HG03196 (cell line): ENCODE results near the gene PVR.
"Not testable (repeated sequence)": the region's sequence is repeated elsewhere in the genome, so short reads cannot be mapped to it uniquely, and the experiment has no call there.

Experiments used
- ATAC-seq: cut with Tn5 transposase; IDR thresholded peaks from one replicate; pipeline ENCODE4 v1.9.1; 2021; ENCODE audit not compliant: unreplicated experiment

PVR gene

DNA sequence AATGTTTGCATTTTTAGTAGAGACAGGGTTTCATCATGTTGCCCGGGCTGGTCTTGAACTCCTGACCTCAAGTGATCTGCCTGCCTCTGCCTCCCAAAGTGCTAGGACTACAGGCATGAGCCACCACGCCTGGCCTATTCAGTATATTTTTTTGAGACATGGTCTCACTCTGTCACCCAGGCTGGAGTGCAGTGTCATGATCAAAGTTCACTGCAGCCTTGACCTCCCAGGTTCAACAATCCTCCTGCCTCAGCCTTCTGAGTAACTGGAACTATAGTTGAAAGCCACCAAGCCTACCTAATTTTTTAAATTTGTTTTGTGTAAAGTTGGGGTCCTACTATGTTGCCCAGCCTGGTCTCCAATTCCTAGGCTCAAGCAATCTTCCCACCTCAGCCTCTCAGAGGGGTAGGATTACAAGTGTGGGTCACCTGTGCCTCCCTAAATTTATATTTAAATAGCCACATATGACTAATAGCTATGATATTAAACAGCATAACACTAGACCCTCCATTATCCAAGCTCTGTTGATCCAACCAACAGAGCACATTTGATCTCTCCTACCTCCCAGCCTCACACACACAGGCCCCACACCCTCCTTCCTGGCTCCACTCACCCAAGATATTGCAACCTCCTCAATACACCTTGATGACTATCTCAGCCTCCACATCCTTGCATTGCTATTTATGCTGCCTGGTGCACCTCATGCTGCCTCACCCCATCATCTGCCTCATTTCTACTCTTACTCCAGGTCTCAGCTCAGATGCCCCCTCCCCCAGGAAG is 25.5 kb downstream of the PVR start:
- ATAC-seq: no peak

DNA sequence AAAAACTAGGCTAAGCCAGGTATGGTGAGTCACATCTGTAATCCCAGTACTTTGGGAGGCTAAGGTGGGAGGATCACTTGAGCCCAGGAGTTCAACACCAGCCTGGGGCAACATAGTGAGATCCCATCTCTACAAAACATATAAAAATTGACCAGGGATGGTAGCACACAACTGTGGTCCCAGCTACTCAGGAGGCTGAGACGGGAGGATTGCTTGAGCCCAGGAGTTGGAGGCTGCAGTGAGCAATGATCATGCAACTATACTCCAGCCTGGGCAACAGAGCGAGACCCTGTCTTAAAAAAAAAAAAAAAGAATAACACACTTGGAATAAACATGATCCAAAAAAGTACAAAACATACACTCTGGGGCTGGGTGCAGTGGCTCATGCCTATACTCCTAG is 26.3 kb downstream of the PVR start:
- not testable (repeated sequence) for ATAC-seq

DNA sequence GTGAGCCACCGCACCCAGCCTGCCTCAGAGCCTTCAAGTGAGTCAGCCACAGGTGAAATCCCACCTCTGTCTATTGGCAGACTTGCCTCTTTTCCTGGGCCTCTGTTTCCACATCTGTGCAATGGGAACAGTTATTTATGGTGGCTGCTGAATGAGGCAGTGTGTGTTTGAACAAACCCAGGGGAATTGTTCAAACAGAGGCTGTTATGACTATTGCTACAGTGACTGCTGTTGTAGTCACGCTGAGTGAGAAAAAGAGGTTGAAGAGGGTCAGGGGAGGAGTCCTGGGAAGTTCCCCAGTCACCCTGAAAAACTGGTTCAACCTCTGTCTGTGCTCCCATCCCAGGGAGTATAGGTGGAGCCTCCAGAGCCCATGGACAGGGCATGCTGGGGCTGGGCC is 27.7 kb downstream of the PVR start, which contains the start of gene CEACAM19:
TSS of gene CEACAM19 (plus strand) at position 83 of the 400 bp plus-strand sequence. CDS start 450 bp downstream, outside the sequence.
- ATAC-seq: no peak

DNA sequence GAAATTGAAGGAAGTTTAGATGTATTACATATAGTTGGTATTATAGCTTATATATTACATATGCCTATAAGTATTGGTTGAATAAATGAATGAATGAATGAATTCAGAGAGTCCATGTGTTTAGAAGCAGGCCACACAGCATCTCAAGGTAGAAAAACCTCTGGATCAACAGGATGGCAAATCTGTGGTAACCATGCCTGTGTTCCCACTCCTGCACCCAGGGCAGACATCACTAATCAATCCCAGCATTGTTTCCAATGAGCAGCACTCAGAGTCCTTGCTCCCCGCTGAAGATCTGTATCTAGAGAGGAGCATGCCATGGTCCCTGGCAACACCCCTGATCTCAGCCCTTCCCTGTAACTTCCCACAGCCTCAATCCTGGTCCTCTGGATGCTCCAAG is 28.5 kb downstream of the PVR start:
- ATAC-seq: no peak

- no peak for ATAC-seq
Observed at GRCh38 chr19:44673510-44673909, 29.8 kb downstream of the PVR start.

- no peak for ATAC-seq
Observed at GRCh38 chr19:44675521-44675920, 31.8 kb downstream of the PVR start.

GRCh38 chr19:44677019-44677811 is 33.5 kb downstream of the PVR start:
- no peak for ATAC-seq

DNA sequence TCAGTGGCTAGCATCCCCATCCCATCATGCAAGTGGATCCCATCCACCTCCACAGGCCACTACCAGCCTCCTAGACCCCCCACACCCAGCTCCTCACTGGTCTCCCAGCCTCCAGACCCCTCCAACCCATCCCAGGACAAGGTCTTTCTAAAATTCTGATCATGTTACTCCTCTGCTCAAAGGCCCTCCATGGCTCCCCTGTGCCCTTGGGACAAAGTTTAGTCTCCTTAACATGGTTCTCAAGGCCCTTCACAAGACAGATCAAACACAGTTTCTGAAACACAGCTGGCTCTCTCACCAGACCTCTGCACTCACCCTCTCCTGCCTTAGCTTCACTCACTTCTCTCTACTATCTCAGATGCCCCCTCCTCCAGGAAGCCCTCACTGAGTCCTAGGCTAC is 36.8 kb downstream of the PVR start:
- ATAC-seq: no peak

DNA sequence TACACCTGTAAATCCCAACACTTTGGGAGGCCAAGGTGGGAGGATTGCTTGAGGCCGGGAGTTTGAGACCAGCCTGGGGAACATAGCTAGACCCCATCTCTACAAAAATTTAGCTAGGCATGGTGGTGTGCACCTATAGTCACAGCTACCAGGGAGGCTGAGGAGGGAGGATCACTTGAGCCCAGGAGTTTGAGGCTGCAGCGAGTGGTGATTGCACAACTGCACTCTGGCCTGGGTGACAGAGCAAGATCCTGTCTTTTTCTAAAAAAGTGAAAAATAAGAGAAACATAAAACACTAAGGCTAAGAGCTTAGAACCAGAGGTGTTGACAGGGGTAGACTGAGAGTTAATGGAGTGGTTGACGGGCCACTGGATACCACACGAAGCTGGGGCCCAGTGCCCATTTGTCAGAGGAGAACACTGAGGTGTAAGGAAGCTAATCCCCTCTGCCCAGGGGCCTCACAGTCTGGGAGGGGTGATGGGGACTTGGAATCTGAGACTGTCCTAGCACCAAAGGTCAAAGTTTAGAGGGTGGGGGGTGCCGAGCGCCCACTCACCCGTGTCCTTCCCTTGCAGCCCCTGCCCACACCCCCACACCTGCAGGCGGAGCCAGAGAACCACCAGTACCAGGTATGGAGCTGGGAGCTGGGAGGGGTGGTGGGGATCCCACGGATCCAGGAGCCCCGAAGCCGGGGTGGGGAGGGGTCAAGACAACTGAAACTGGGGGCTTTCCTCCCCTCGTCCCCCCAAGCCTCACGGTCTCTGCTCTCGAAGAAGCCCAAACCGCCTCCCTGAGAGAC is 38.5 kb downstream of the PVR start:
- ATAC-seq: no peak

DNA sequence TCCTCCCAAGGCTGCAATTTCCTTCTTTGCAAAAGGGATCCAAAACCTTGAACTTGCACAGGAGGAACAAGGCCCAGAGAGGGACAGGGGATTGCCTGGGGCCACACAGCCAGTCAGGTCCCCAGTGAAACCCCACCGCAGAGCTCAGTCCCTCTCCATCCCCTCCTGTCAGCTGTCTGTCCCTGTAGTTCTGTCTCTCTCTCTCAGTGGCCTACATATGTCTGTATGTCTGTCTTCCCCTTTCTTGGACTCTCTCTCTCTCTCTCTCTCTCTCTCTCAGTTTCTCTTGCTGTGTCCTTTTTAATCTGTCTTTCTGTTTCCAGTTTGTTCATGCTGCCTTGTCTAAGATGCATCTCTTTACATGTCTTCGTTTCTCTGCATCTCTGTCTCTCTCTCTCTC is 39.1 kb downstream of the PVR start:
- no peak for ATAC-seq

GRCh38 chr19:44683434-44684210 is 39.9 kb downstream of the PVR start:
- ATAC-seq: no peak

DNA sequence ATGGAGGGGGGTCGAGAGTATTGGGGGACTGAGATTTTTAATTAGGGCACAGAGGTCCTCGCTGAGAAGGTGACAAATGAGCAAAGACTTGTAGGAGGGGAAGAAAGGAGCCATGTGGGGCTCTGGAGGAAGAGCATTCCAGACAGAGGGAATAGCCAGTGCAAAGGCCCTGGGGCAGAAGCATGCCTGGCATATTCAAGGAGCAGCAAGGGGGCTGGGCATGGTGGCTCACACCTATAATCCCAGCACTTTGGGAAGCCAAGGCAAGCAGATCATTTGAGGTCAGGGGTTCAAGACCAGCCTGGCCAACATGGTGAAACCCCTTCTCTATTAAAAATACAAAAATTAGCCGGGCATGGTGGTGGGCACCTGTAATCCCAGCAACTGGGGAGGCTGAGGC is 40.7 kb downstream of the PVR start:
- not testable (repeated sequence) for ATAC-seq

DNA sequence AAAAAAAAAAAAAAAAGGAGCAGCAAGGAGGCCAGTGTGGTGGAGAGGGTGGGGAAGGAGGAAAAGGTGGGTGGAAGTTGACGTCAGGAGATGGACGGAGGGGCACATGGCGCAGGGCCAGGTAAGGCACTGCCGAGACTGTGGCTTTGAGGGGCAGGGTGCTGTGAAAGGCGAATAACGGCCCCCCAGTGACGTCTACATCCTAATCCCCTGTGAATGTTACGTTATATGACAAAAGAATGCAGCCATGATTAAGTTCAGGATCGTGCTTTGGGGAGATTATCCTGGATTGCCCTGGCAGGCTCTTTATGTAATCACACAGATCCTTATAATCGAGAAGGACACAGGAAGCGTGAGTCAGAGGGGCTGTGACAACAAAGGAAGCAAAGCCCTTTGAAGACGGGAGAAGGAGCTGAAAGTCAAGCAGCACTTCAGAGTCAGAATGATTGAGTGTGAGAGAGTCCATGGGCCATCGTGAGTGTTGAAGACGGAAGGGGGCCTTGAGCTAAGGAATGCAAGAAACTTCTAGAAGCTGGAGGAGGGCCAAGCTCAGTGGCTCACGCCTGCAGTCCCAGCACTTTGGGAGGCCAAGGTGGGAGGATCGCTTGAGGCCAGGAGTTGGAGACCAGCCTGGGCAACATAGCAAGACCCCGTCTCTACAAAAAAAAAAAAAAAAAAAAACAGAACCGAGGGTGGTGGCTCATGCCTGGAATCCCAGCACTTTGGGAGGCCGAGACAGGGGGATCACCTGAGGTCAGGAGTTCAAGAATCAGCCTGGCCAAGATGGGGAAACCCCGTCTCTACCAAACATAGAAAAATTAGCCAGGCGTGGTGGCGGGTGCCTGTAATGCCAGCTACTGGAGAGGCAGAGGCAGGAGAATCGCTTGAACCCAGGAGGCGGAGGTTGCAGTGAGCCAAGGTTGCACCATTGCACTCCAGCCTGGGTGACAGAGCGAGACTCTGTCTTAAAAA is 41.5 kb downstream of the PVR start:
- no peak for ATAC-seq

DNA sequence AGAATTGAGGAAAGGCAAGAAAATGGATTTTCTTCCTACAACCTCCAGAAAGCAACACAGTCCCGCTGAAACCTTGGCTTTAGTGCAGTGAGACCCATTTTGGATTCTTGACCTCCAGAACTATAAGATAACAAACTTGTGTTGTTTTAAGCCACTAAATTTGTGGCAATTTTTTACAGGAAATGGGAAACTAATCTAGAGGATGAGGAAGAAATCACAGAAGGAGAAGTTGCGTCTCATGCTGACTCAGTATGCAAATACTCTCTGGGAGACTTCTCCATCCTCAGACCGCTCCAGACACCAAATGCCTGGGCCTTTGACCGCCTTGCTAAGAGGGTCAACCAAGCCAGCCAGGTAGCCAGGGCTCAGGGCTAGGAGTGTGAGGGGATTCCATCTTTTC is 42.2 kb downstream of the PVR start:
- no peak for ATAC-seq

- no peak for ATAC-seq
Observed at GRCh38 chr19:44686896-44687295, 43.2 kb downstream of the PVR start.

GRCh38 chr19:44687888-44688287 is 44.2 kb downstream of the PVR start:
- no peak for ATAC-seq

- ATAC-seq: no peak
Observed at GRCh38 chr19:44689290-44690130, 45.8 kb downstream of the PVR start.

GRCh38 chr19:44690131-44690440 is 46.4 kb downstream of the PVR start:
- ATAC-seq: no peak

DNA sequence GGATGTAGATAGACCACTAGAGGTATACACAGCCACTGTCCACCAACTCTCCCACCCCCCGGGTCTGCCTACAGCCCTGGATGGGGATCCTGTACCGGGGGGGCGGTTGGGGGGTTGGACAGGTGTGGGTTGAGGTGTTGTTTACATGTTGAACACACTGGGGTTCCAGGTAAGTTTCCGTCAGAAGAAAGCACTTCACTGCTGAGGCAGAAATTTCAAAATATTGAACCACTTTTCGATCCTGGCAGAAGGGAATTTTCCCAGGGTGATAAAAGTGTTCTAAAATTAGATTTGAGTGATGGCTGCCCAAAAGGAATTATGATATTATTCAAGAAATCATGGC is 48.6 kb downstream of the PVR start:
- ATAC-seq: peak; percentile 14
